COR-L47 (cell line): ENCODE measurements around the gene CCDC195.

Source experiments
- DNase-seq: peaks from one replicate; lab custom pipeline; 2025; lab: John Stamatoyannopoulos, UW

Gene CCDC195, protein sequence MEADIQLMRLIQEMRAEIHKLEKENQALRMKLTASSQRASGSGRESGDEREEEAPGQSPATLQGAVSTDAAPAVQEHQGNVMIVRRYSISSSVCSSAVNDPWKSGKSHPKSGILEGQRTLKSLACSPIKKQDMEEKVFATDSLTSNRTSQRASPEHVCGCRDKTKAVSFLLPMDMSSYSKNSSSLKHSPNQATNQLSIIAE

DNA sequence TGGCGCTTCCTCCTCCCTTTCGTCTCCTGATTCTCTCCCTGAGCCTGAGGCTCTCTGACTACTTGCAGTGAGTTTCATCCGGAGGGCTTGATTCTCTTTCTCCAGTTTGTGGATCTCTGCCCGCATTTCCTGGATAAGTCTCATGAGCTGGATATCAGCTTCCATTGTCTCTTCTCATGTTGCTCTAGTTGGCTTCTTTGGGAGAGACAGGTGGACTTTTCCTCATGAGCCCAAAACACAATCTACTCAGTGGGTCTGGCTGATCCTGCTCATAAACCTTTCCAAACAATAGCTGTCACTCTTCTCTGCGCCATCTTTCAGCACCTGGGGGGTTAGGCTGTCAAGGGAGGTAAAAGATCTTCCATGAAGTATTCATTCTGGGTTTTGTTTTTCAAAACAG is at the start of gene CCDC195:
Gene CCDC195 (minus strand): TSS at position 165 of the 400 bp plus-strand sequence. CDS start 0 bp downstream, at position 165.
- no peak for DNase-seq

DNA sequence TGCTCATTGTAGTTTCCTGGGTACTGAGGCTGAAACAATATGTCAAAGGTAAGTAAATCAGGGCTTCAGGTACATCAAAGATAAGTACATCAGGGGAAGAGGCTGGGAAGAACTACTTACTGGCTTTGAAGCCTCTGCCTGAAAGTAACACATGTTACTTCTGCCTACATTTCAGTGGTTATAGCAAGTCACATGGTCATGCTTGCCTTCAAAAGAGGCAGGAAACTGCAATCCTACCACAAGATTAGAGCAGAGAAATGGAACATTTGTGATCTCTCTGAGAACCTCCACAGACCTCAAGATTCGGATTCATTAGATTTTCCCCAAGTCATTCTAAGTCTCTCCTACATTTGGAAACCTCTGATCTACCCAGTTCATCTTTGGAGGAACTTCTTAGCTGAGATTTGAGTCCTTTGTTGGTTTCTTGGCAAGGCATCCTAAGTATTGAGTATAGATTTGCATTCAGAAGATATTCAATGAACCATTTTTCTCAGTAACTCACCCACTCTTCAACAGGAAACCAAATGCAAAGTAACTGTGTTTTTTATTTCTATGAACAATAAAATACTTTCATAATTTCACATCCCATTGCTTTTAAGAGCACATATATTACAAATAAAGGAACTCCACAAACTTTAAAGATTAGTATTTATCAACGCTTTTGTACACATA is 48.5 kb upstream of the CCDC195 start:
- no peak for DNase-seq

DNA sequence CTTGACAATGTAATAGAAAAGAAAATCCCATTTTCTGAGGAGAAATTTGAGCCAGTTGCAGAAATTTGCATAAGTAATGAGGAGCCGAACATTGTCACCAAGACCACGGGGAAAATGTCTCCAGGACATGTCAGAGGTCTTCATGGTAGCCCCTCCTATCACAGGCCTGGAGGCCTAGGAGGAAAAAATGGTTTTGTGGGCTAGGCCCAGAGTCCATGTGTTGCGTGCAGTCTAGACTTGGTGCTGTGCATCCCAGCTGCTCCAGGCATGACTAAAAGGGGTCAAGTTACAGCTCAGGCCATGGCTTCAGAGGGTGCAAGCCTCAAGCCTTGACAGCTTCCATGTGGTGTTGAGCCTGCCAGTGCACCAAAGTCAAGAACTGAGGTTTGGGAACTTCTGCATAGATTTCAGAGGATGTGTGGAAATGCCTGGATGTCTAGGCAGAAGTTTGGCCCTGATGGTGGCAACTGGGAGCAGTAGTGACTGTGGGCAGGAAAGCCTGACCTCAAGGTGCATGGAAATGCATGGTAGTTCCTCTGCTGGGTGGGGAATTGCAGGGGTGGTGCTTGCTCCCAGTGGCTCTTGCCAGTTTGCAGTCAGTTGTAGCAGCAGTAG is 41.9 kb upstream of the CCDC195 start:
- DNase-seq: no peak

DNA sequence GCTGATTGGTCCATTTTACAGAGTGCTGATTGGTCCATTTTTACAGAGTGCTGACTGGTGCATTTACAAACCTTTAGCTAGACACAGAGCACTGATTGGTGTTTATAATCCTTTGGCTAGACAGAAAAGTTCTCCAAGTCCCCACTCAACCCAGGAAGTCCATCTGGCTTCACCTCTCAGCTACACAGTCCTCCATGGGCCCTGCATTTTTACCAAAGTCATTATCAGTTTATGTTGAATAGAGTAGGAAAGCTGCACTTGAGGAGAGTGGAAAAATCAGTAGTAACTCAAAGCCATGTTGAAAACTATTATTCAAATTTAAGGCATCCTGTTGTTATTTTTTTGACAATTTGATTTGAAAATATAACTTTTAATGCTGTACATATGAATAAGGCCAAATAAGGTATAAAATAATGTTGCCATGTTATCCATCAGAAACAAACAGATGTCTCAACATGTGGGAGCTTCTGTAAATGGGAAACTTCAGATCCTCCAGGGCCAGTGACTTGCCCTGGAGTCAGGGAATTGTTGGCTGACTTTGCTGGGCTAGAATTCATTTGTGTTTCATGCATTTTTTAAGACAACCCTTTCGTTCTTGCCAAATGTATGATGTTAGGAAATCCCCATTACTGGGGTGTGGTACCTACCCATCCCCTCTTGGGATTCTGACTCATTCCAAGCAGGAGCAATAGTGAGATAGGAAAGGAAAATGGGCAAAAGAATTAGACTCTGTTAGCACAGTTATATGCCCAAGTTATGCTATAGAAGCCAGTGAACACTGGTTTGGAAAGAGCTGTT is 37.8 kb upstream of the CCDC195 start:
- DNase-seq: no peak

DNA sequence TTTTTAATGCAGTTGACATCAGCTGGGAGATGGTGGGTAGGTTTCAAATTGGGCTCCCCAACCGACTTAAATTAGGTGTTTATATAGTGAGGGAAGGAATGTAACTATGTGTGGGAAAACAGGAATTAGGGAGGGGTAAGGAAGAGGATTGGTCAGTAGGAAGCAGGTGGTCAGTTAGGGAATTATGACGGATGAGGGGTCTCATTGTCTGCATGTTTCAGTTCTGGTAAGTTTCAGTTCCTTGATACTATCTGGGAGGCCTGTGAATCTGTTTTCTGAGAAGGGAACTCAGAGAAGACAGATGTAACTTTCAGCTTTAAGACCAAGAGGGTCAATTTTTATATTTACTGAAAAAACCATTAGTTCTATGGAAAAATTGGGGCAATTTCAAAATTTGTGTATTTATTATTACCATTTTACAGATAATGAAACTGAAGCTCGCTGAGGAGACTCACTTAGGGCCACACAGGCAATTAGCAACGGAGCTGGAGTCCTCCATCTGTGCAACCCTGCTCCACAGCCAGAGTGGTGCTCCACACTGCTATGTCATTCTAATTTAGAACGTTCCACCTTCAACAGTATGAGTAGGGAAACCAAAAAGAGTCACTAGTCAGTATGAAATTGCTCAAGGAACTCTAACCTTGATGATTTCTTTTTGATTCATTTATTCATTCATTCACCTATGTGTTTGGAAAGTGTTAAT is 36.0 kb upstream of the CCDC195 start:
- no peak for DNase-seq

DNA sequence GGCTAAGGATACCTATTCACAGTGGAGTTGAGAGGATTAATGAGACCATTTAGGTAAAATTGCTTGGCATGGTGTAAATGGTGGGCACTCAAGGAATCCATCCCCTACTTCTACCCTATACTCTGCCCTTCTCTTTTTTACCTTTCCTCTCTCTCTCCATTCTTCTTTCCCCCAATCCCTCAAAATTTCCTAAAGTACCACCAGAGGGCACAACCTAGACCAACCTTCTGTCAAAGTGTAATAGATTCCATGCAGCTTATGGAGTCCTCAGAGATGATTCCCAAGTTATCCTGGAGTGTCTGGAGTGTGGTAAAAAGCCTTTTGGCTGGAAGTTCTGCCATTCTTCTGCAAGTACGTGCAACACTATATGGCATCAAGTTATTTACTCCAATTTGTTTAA is 33.0 kb upstream of the CCDC195 start:
- DNase-seq: no peak

DNA sequence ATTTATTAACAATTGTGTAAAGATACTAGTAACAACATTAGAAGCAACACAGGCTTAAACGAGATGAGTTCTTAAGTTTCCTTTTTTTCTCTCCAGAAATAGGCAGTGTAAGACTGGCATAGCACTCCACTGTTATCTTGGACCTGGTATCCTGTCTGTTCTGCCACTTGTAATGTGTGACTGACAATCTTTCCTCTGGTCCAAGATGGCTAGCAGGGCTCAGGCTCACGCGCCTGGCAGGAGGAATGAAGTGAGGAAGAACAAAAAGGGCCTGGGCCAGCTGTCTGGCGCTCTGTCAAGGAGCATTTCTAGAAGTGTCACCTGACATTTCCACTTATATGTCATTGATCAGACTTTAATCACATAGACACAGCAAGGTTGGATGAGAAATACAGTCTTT is 31.6 kb upstream of the CCDC195 start:
- no peak for DNase-seq

DNA sequence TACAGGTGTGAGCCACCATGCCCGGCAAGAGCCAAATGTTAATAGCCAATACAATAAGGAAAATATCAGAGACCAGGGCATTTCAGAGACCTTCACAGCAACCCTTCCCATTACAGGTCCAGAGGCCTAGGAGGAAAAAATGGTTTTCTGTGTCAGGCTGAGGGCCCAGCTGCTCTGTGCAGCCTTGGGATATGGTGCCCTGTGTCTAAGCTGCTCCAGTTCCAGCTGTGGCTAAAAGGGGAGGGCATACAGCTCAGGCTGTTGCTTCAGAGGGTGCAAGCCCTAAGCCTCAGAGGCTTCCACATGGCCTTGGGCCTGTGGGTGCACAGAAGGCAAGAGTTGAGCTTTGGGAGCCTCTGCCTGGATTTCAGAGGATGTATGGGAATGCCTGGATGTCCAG is 20.1 kb upstream of the CCDC195 start:
- DNase-seq: no peak

DNA sequence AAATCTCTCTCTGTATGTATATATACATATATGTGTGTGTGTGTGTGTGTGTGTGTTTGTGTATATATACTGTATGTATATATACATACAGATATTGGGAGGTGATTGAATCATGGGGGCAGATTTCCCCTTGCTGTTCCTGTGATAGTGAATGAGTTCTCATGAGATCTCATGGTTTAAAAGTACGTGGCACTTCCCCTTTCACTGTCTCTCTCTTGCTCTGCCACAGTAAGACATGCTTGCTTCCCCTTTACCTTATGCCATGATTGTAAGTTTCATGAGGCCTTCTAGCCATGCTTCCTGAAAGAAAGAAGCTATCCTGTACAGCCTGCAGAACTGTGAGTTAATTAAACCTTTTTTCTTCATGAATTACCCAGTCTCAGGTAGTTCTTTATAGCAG is 18.8 kb upstream of the CCDC195 start:
- DNase-seq: no peak

DNA sequence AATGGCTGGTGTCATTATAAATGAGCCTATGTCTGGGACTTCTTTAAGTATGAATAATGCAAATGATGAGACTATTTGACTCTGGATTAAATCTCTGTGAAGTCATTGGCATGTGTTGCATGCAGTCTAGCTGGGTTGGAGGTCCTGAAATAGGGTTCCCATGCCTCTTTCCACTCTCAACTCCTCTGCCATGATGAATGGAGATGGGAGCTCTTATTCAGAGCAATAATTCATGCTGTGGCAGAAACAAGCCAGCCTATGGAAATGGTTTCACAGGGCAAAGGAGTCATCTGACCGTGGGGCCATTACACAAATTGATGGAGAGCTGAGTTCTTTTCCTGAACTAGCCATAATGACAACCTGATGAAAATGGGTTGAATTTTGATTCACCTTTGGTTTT is 15.5 kb upstream of the CCDC195 start:
- no peak for DNase-seq

DNA sequence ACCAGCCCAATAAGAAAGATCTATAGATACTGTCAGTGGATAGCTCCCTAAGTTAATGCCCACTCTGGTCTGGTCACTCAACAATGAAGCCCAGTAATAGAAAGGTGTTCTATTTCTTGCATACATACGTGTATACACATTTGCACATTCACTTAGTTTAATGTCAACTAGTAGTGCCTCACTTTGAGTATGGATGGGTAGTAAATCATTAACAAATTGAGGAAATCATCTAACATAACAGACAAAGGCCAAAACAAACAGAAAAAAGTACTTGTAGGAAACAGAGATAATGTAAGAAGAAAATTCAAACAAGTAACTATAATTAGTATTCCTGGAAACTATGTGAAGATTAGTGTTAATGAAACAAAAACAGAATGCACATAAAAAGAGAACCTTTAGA is 13.3 kb upstream of the CCDC195 start:
- DNase-seq: no peak

DNA sequence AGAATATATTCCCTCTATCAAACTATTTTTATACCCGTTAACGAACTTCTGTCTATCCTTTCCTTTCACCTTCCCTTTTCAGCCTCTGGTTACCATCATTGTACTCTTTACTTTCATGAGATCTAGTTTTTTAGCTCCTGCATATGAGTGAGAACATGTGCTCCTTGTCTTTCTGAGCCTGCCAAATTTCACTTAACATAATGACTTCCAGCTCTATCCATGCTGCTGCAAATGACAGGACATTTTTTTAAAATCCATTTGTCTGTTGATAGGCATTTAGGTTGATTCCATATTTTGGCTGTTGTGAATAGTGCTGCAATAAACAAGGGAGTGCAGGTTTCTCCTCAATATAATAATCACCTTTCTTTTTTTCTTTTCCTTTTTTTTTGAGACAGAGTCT is 8.2 kb upstream of the CCDC195 start:
- no peak for DNase-seq

DNA sequence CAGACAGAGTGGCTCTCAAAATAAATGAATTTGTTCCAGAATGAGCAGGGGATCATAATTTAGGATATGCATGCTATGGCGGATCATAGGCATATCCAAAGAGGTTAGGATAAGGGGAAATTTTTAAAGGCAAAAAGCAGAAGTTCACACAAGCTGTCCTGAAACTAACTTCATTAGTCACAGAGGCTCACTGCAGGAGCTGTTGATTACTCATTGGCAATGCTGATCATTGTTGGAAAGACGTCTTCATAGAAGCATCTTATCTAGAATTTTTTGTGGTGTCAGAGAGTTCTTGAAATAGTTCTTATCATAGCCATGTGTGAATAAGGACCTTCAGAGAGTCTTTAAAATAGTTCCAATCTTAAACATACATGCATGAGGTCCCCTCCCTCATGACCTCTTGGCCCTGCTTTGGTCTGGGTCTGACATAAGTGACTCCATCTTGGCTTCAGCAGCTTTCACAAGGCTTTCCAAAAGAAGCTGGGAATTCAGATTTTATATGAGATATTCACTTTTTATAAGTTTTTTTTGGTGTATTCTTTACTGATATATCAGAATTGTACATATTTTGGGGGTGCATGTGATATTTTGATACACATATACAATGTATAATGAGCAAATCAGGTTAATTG is 7.5 kb upstream of the CCDC195 start:
- DNase-seq: no peak

DNA sequence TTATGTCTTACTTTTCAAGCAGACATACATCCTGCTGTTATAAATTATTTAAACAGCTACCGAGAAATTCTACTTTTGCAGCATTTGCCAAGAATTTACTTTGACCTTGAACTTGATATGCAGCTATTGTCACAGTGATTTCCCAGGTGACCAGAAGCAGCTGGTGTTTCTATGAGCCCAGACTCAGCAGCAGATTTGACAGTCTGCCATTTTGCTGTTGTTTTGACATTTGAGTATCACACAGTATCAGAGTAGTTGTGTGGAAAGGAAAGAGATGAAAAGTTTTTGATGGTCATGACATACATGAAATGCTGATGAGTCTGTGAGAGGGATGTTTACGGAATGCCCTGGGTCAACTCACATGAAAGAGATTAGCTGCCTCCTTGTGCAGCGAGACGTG is 6.6 kb upstream of the CCDC195 start:
- DNase-seq: no peak

DNA sequence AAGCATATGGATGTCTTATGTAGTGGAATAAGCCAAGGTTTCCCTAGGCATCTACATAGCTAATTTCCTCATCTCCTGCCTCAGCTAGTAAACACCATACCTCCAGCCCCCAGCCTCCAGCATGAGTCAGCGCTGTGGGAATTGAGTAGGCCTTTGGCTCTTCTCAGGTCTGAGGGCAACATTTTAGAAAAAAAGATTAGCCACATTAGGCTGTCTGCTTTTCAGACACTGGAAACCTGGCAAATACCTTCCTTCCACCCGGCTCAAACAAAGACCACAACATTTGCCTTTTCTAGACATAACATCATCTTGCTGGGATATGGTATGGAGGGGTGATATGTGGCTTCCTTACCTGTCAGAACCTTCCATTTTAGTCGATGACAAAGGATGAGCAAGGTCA is 6.1 kb upstream of the CCDC195 start:
- DNase-seq: no peak

DNA sequence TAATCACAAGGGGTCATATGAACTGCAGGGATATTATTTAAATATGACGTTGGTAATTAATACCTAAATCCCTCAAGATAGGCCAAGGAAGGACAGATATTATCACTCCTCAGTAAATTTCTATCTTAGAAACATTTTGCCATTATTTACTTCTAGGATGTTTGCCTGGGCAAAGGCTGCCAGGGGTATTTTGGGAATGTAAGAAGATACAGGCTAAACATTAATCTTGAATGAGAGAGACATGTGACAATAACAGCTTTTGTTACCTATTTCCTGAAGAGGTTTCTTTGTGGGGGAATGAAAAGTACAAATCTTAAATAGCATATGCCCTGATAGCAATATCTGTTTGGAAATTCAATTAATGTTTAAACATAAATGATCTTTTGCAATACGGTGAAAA is 756 bp upstream of the CCDC195 start:
- DNase-seq: no peak

DNA sequence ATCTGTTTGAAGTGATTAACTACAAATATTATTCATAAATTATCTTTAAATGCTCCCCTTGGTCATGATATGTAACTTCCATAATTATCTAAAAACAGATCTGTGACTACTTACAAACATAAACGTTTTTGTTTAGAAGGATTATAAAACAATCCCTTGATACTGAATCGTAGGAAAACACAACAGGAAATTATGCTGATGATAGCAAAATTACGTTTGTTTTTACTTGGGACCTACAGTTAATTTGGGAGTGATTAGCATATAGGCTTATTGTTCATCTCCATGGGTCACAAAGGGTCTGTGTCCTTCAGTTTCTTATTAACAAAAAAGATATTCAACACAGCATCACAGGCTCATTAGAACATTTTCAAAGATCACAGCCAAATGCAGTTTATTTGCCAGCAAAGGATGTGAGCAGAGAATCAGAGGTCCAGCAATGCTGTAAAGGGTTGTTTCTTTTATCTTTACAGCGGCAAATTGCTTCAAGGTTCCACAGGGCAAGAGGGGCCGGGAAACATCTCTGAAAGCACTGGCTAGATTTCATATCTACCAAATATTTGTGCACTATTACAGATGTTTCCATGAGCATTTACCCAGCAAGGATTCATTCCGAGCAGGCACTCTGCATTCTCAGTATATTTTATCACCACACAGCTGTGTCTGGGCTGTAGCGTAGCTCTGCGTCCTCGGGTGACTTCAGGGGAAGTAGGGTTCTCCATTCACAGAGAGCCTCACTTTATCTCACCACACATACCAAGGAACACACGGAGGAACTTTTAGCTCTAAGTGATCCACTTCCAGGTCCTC is 4.1 kb downstream of the CCDC195 start:
- DNase-seq: no peak

DNA sequence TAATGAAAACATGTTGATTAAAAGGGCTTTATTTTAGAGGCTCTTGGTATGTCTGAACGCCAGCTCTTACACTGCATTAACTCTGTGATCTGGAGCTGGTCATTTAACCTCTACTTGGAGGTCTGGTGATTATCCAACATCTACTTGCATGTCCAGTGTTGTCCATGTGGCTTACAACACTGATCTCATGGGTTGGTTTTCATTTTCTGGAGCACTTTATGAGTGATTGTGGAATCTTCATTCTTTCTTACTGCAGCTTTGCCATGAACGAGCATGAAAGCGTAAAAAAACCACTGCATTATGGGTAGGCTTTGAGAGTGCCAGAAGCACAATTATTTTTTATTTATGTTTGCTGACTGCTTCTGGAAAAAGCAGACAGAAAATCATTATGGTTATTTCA is 4.8 kb downstream of the CCDC195 start:
- DNase-seq: no peak

DNA sequence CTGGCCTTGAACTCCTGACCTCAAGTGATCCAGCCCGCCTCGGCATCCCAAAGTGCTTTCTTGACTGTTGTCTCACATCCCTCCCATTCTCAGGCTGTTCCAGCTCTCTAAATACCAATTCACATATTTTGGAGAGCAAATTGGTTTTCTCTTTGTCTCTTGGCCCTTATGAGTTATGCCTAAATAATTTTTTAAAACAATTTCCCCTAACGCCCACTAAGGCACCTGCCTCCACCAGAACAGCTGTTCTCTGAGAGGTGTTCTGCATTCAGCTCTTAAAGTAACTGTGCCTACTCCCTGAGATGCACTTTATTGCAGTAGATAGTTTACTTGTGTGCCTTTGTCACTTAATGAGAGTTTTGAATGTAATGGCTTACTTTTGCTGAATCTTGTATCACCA is 6.9 kb downstream of the CCDC195 start:
- no peak for DNase-seq

DNA sequence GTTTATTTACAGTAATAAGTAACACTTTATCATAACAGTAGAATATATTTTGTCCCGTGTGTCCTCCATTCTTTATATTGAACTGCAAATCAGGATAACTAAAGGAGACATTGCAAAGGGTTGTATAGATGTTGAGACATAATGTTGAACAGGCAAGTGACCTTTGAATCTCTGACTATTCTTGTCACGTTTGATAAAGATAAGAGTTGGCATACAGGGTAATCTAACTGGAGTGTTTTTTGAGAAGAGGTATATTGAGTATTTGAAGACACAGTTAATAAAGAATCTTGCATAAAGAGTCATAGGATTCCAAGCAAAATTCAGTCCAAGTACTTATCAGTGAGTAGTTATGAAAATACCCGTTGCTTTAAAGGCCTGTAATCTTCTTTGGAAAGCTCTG is 21.7 kb downstream of the CCDC195 start:
- no peak for DNase-seq

DNA sequence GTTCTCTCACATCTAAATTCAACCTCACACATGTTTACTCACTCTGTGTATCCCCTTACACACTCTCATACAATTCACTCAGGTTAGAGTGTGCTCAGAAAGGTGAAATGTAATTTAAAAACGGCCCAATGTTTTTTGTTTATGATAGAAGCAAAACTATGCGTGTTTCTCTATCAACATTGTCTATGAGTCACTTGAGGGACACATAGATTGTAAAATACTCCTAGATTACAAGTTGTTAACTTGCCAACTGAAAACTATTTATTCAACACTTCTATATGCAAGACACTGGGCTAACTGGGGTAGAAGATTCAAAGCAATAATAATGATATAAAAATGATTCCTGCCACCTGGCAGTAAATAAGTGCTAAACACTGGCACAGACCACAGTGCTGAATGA is 24.6 kb downstream of the CCDC195 start:
- DNase-seq: no peak
